Brain pericyte (primary cell): Measurements from ENCODE around the gene RND1.

Experiments
- DNase-seq: peaks from one replicate; pipeline ENCODE4 v3.0.0-alpha.2; 2012; ENCODE audit warnings: low read depth, low spot score

RND1 gene

DNA sequence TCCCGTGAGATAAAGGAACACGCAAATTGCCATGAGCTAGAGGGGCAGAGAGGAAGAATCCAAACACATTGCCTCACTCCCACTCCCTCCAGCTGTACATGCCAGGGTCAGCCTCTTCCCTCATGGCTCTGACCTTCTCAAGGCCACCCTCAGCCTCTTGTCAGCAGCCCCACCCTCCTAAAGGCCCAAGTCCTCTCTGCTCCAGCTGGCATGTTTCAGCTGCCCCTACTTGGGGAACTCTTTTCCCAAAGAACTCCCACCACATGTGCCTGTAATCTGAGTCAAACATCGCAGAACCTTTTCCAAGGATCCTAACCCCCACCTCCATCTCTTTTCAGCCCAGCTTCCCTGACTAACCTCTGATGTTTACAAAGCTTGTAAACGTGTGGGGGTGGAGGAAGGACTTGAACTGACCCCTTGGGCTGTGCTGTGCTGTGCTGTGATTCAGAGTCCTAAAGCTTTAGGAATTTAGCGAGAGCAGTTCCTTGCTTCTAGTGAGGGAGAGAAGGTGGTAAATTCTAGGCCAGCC lies 54.7 kb downstream of the RND1 start:
- no peak for DNase-seq

DNA sequence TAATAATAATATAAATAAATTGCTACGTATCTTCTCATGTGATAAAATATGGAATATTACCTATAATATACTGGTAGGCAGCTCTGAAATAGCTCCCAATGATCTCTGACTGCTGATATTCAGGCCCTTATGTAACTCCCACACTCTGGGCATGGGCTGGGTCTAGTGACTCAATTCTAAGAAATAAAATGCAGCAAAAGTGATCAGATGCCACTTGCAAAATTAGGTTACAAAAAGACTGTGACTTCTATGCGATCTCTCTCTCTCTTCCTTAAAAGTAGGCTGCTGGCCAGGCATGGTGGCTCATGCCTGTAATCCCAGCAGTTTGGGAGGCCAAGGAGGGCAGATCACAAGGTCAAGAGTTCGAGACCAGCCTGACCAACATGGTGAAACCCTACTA lies 57.7 kb downstream of the RND1 start:
- DNase-seq = no peak
